Spinal cord (tissue), 10 donors: ENCODE results near the gene CCNA1. TPM values are rescaled to one million over a fixed set of nuclear protein-coding genes. Genes with fewer than 3 reads are reported as not detected.

Experiments
- DNase-seq, 6 donors: peaks; one replicate each; pipeline versions ENCODE4 v3.0.0 to v3.0.0-alpha.2; 2013 to 2015; ENCODE audit warnings: low spot score in 6 of 6, low read depth in 4 of 6
- H3K27ac ChIP-seq: one replicate; pipeline ENCODE4 v1.5.1; 2013; ENCODE audit warnings: low read depth, low read length, control low read depth
- H3K27me3 ChIP-seq: one replicate; pipeline ENCODE4 v1.6.1; 2013; ENCODE audit warnings: low read length; ENCODE audit not compliant: control insufficient read depth, insufficient read depth
- H3K36me3 ChIP-seq: one replicate; pipeline ENCODE4 v1.6.1; 2013; ENCODE audit warnings: low read length; ENCODE audit not compliant: control insufficient read depth, insufficient read depth
- H3K4me1 ChIP-seq: one replicate; pipeline ENCODE4 v1.6.1; 2013; ENCODE audit warnings: low read length; ENCODE audit not compliant: control insufficient read depth, insufficient read depth
- H3K4me3 ChIP-seq: one replicate; pipeline ENCODE4 v1.5.1; 2013; ENCODE audit warnings: low read depth, low read length, control low read depth
- H3K9me3 ChIP-seq: one replicate; pipeline ENCODE4 v1.6.1; 2013; ENCODE audit warnings: low read length; ENCODE audit not compliant: control insufficient read depth, insufficient read depth
- WGBS: methylation state at CpG from one replicate; pipeline ENCODE4 v1.1.5; 2013; ENCODE audit warnings: missing lambda C conversion rate; ENCODE audit not compliant: insufficient coverage; 5-methylcytosine and 5-hydroxymethylcytosine counted together
- polyA plus RNA-seq, 2 donors: library from polyadenylated mRNA; unstranded; fragments of 120-200 nt; gene quantifications; one replicate each; pipeline ENCODE4 v1.2.1, GENCODE V29; 2013; ENCODE audit not compliant: insufficient read length in 2 of 2
- total RNA-seq, 2 donors: library from RNA; depleted of rRNA in 1 of 2; stranded (reverse); fragments of 120-200 nt in 1 of 2; fragments of >200 nt in 1 of 2; gene quantifications; one replicate each; pipeline versions ENCODE4 v1.2.3 to v1.2.4, GENCODE V29; 2013 to 2014
- donor health status: healthy.

The CCNA1 gene
- total and polyA plus RNA-seq, 4 donors = 6.2 to 18.5 (median 14.8) TPM

- no peaks in the 10 kb centered on the region for H3K4me1 ChIP-seq
- H3K27ac ChIP-seq = no peak overlapping the region
- no peaks in the 10 kb centered on the region for H3K27me3 ChIP-seq
- no peaks in the 10 kb centered on the region for H3K36me3 ChIP-seq
- WGBS = 53% methylated on average over 7 of the region's 7 CpGs
- peak in 2 of 6 donors; percentile 67 to 72 for DNase-seq
- no peak overlapping the region for H3K4me3 ChIP-seq
- H3K9me3 ChIP-seq = no peaks in the 10 kb centered on the region
Observed at GRCh38 chr13:36447501-36447900, 15.2 kb downstream of the CCNA1 start.

DNA sequence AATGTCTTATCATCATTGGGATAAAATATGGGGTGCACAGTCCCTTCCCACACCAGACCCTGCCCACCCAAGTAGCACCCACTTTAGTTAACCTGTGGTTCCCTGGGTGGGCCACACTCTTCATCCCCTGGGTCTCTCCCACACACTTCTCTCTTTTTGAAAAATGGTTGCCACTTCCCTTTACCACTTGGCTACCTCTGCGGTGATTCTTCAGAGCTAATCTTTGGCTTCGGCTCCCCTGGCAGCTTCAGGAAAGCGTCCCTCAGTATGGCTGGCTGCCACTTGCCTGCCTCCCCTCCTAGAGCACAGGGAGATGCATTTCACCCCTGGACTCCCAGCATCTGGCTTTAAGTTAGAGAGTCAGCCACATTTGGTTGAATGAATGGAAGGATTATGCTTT, 18.2 kb downstream of the CCNA1 start:
- H3K36me3 ChIP-seq = no peaks in the 10 kb centered on the region
- H3K27ac ChIP-seq = no peak overlapping the region
- no peaks in the 10 kb centered on the region for H3K27me3 ChIP-seq
- H3K4me3 ChIP-seq = no peak overlapping the region
- no peaks in the 10 kb centered on the region for H3K9me3 ChIP-seq
- 43% methylated on average over 3 of the region's 3 CpGs for WGBS
- H3K4me1 ChIP-seq = no peaks in the 10 kb centered on the region
- no peak for DNase-seq

- Histone ChIP-seq H3K4me3 (no peak overlapping the region), H3K27ac (no peak overlapping the region), H3K9me3 (no peaks in the 10 kb centered on the region), H3K27me3 (no peaks in the 10 kb centered on the region), H3K4me1 (no peaks in the 10 kb centered on the region), H3K36me3 (no peaks in the 10 kb centered on the region)
- 45% methylated on average over 2 of the region's 5 CpGs for WGBS
- peak in 2 of 6 donors; percentile 63 to 86 for DNase-seq
Observed at GRCh38 chr13:36453516-36453915, 21.2 kb downstream of the CCNA1 start.

- DNase-seq = no peak
Observed at GRCh38 chr13:36454121-36454520, 21.8 kb downstream of the CCNA1 start.

GRCh38 chr13:36454987-36455386, 22.7 kb downstream of the CCNA1 start:
- DNase-seq = peak in 2 of 6 donors; percentile 19 to 68
- H3K27ac ChIP-seq = no peak overlapping the region
- 17% methylated on average over 1 of the region's 3 CpGs for WGBS
- H3K27me3 ChIP-seq = no peaks in the 10 kb centered on the region
- no peak overlapping the region for H3K4me3 ChIP-seq
- H3K4me1 ChIP-seq = no peaks in the 10 kb centered on the region
- no peaks in the 10 kb centered on the region for H3K36me3 ChIP-seq
- no peaks in the 10 kb centered on the region for H3K9me3 ChIP-seq

More at GRCh38 chr13:36454121-36454520, 21.8 kb downstream of the CCNA1 start:
- no CpG with 5 or more reads among the region's 1 CpG for WGBS
- H3K4me1 ChIP-seq = no peaks in the 10 kb centered on the region
- H3K9me3 ChIP-seq = no peaks in the 10 kb centered on the region
- no peak overlapping the region for H3K27ac ChIP-seq
- H3K4me3 ChIP-seq = no peak overlapping the region
- H3K27me3 ChIP-seq = no peaks in the 10 kb centered on the region
- no peaks in the 10 kb centered on the region for H3K36me3 ChIP-seq

DNA sequence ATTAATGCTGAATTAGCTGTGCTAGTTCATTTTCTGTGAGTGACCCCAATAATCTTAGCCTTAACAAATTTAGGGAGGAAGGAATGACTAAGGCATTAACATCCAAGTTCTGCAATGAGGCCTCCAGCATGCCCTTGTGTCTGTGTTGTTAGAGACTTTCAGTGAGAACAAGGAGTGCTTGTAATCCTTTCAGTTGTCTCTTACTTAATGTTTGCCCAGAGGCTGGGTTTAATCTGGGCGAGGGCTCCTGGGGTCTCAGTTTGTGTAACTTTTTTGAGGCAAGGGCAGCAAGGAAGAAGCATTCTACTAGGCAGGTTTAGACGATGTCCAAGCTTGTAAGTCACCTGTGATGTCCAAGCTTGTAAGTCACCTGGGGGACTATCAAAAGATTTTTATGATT, 24.3 kb downstream of the CCNA1 start:
- 35% methylated on average over 2 of the region's 2 CpGs for WGBS

GRCh38 chr13:36461506-36461905, 29.2 kb downstream of the CCNA1 start:
- peak in 1 of 6 donors; percentile 10 for DNase-seq
- no peaks in the 10 kb centered on the region for H3K9me3 ChIP-seq
- H3K27me3 ChIP-seq = no peaks in the 10 kb centered on the region
- no peaks in the 10 kb centered on the region for H3K36me3 ChIP-seq
- H3K4me1 ChIP-seq = no peaks in the 10 kb centered on the region
- no peak overlapping the region for H3K4me3 ChIP-seq
- no peak overlapping the region for H3K27ac ChIP-seq

More for the DNA sequence above, 24.3 kb downstream of the CCNA1 start:
- DNase-seq = peak in 1 of 6 donors; percentile 15
- H3K4me1 ChIP-seq = no peaks in the 10 kb centered on the region
- H3K27me3 ChIP-seq = no peaks in the 10 kb centered on the region
- H3K9me3 ChIP-seq = no peaks in the 10 kb centered on the region
- no peak overlapping the region for H3K27ac ChIP-seq
- no peak overlapping the region for H3K4me3 ChIP-seq
- H3K36me3 ChIP-seq = no peaks in the 10 kb centered on the region

DNA sequence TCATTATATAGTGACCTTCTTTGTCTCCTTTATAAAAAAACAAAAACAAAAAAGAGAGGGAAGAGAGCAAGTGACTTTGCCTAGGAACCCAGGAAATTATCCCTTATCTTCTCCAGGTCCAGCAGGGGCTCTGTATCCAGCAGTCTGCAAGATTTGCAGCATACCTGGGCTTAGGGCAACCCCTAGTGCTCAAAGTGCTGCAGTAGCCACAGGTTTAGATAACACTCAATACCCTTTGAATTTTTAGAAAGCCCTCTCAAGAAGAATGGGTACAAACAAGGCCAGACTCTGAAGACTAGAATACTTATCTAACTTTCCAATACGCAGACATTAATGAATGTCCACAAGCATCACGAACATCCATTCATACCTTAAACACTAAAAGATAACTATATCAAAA, 43.2 kb downstream of the CCNA1 start:
- H3K36me3 ChIP-seq = no peaks in the 10 kb centered on the region
- H3K27me3 ChIP-seq = no peaks in the 10 kb centered on the region
- DNase-seq = no peak
- WGBS = no CpG with 5 or more reads among the region's 2 CpGs
- no peak overlapping the region for H3K4me3 ChIP-seq
- H3K9me3 ChIP-seq = no peaks in the 10 kb centered on the region
- H3K27ac ChIP-seq = no peak overlapping the region
- H3K4me1 ChIP-seq = no peaks in the 10 kb centered on the region

GRCh38 chr13:36476661-36477060, 44.4 kb downstream of the CCNA1 start:
- 75% methylated on average over 1 of the region's 2 CpGs for WGBS
- Histone ChIP-seq H3K4me3 (no peak overlapping the region), H3K36me3 (no peaks in the 10 kb centered on the region)

GRCh38 chr13:36480726-36481427, 48.6 kb downstream of the CCNA1 start:
- Histone ChIP-seq H3K9me3 (peaks cover 1% of the 10 kb centered on the region), H3K27me3 (no peaks in the 10 kb centered on the region), H3K27ac (no peak overlapping the region), H3K4me3 (no peak overlapping the region), H3K36me3 (no peaks in the 10 kb centered on the region), H3K4me1 (no peaks in the 10 kb centered on the region)
- no peak for DNase-seq
- no CpG with 5 or more reads among the region's 2 CpGs for WGBS

More at GRCh38 chr13:36476661-36477060, 44.4 kb downstream of the CCNA1 start:
- H3K9me3 ChIP-seq = no peaks in the 10 kb centered on the region
- H3K27me3 ChIP-seq = no peaks in the 10 kb centered on the region
- no peak overlapping the region for H3K27ac ChIP-seq
- DNase-seq = no peak
- H3K4me1 ChIP-seq = no peaks in the 10 kb centered on the region
